ENCODE data around the gene SUSD1.
A peak's percentile ranks its signal among the peaks of the same experiment; 100 is the strongest.
"Not testable (repeated sequence)": the region's sequence is repeated elsewhere in the genome, so short reads cannot be mapped to it uniquely, and the experiment has no call there.

Gene SUSD1

GRCh38 chr9:112094241-112094640, 80.9 kb downstream of the SUSD1 start:
- DNase-seq: no peak

- DNase-seq: no peak
Observed at GRCh38 chr9:112093870-112094216, 81.3 kb downstream of the SUSD1 start.

GRCh38 chr9:112093147-112093869, 81.8 kb downstream of the SUSD1 start:
- no peak for DNase-seq

- DNase-seq: no peak
Observed at GRCh38 chr9:112091810-112092209, 83.3 kb downstream of the SUSD1 start.

GRCh38 chr9:112087506-112087905, 87.6 kb downstream of the SUSD1 start:
- DNase-seq: no peak

GRCh38 chr9:112086627-112087026, 88.5 kb downstream of the SUSD1 start:
- DNase-seq: no peak

GRCh38 chr9:112084907-112085306, 90.2 kb downstream of the SUSD1 start:
- no peak for DNase-seq

GRCh38 chr9:112084334-112084733, 90.8 kb downstream of the SUSD1 start:
- no peak for DNase-seq

- DNase-seq: no peak
Observed at GRCh38 chr9:112081918-112082729, 93.0 kb downstream of the SUSD1 start.

- no peak for DNase-seq
Observed at GRCh38 chr9:112080831-112081542, 94.1 kb downstream of the SUSD1 start.

- DNase-seq: no peak
Observed at GRCh38 chr9:112078432-112078831, 96.7 kb downstream of the SUSD1 start.

GRCh38 chr9:112076814-112077213, 98.3 kb downstream of the SUSD1 start:
- DNase-seq: no peak

GRCh38 chr9:112075009-112075378, 100.1 kb downstream of the SUSD1 start:
- no peak for DNase-seq

- DNase-seq: peak; percentile 39
Observed at GRCh38 chr9:112074250-112075008, 100.7 kb downstream of the SUSD1 start.

GRCh38 chr9:112073639-112074173, 101.4 kb downstream of the SUSD1 start:
- not testable (repeated sequence) for DNase-seq

GRCh38 chr9:112072721-112073638, 102.1 kb downstream of the SUSD1 start:
- no peak for DNase-seq

GRCh38 chr9:112069318-112070169, 105.6 kb downstream of the SUSD1 start:
- no peak for DNase-seq

- DNase-seq: no peak
Observed at GRCh38 chr9:112065806-112066606, 109.1 kb downstream of the SUSD1 start.

GRCh38 chr9:112064871-112065270, 110.2 kb downstream of the SUSD1 start:
- no peak for DNase-seq

- DNase-seq: no peak
Observed at GRCh38 chr9:112063586-112063985, 111.5 kb downstream of the SUSD1 start.

Data from T1000 (cell line).